SU-DHL-6 (cell line): ENCODE results near the gene DAPK1.

Experiments
- H2AFZ ChIP-seq: fragments of 200-600 bp; sonication (generic); 2 replicates; pipeline ENCODE4 v1.6.1; 2014; ENCODE audit warnings: low read depth, mild to moderate bottlenecking, moderate library complexity, mixed read lengths, antibody characterized with exemption, low read length; ENCODE audit not compliant: severe bottlenecking
- H3F3A ChIP-seq: fragments of 200-600 bp; shearing (Covaris generic); 2 replicates; pipeline ENCODE4 v1.6.0; 2016; ENCODE audit warnings: antibody characterized with exemption, mild to moderate bottlenecking; ENCODE audit not compliant: insufficient read depth
- H3K27ac ChIP-seq: fragments of 200-600 bp; sonication (generic); 2 replicates; pipeline ENCODE4 v1.5.1; 2016; ENCODE audit warnings: low read depth, mild to moderate bottlenecking, low read length, moderate library complexity, mixed read lengths
- H3K27me3 ChIP-seq: fragments of 200-600 bp; sonication (generic), shearing (Covaris generic); 2 replicates; pipeline ENCODE4 v1.6.0; 2014; ENCODE audit warnings: mild to moderate bottlenecking, low read length
- H3K36me3 ChIP-seq: fragments of 200-600 bp; sonication (generic); 2 replicates; pipeline ENCODE4 v1.6.1; 2014; ENCODE audit warnings: mild to moderate bottlenecking, low read length, mixed read lengths
- H3K4me2 ChIP-seq: fragments of 300-600, 200-600 bp; shearing (Covaris generic), sonication (generic); 2 replicates; pipeline ENCODE4 v1.6.0; 2014; ENCODE audit warnings: low read length, low read depth, mild to moderate bottlenecking; ENCODE audit not compliant: poor library complexity, severe bottlenecking
- H3K4me3 ChIP-seq: fragments of 200-600 bp; sonication (generic); 2 replicates; pipeline ENCODE4 v1.5.1; 2014; ENCODE audit warnings: antibody characterized with exemption, low read length, mild to moderate bottlenecking, mixed read lengths; ENCODE audit not compliant: insufficient read depth, poor library complexity, severe bottlenecking
- H3K79me2 ChIP-seq: fragments of 200-600 bp; sonication (generic); 2 replicates; pipeline ENCODE4 v1.6.1; 2014; ENCODE audit warnings: mild to moderate bottlenecking, low read length, moderate library complexity; ENCODE audit not compliant: insufficient read depth
- H3K9ac ChIP-seq: fragments of 200-600 bp; sonication (generic); 2 replicates; pipeline ENCODE4 v1.7.0; 2014; ENCODE audit warnings: mild to moderate bottlenecking, low read length
- H3K9me2 ChIP-seq: fragments of 200-600 bp; sonication (generic); replicated peaks from 2 replicates; pipeline ENCODE4 v1.6.1; 2014; ENCODE audit warnings: low read length; ENCODE audit not compliant: insufficient read depth
- H3K9me3 ChIP-seq: fragments of 200-600 bp; sonication (generic); 2 replicates; pipeline ENCODE4 v1.6.1; 2014; ENCODE audit warnings: low read length, mixed read lengths; ENCODE audit not compliant: insufficient read depth
- H4K20me1 ChIP-seq: fragments of 200-600 bp; sonication (generic); 2 replicates; pipeline ENCODE4 v1.6.1; 2014; ENCODE audit warnings: low read depth, mild to moderate bottlenecking, antibody characterized with exemption, low read length, moderate library complexity, mixed read lengths
- CTCF ChIP-seq: fragments of 200-600 bp; sonication (generic); IDR thresholded peaks from one replicate; pipeline ENCODE4 v1.5.1; 2017; ENCODE audit warnings: antibody characterized with exemption, mild to moderate bottlenecking, low read length, moderate library complexity; ENCODE audit not compliant: insufficient read depth, poor library complexity, severe bottlenecking
- EZH2phosphoT487 ChIP-seq: fragments of 200-600 bp; sonication (generic), shearing (Covaris generic); conservative IDR thresholded peaks from 2 replicates; pipeline ENCODE4 v1.6.1; 2018; ENCODE audit warnings: mild to moderate bottlenecking, antibody characterized with exemption, low read length, moderate library complexity, mixed read lengths

Gene DAPK1

GRCh38 chr9:87562530-87563170, 65.0 kb downstream of the DAPK1 start:
- H3K4me2 ChIP-seq: no peak overlapping the region
- no peaks in the 10 kb centered on the region for H3K79me2 ChIP-seq
- H3K4me3 ChIP-seq: no peak overlapping the region
- no peak overlapping the region for H3K9ac ChIP-seq
- no peaks in the 10 kb centered on the region for H3K9me3 ChIP-seq
- no peaks in the 10 kb centered on the region for H3K27me3 ChIP-seq
- H3F3A ChIP-seq: no peaks in the 10 kb centered on the region
- no peaks in the 10 kb centered on the region for H4K20me1 ChIP-seq
- no peak for TF ChIP-seq EZH2phosphoT487
- no peak for TF ChIP-seq CTCF
- H2AFZ ChIP-seq: no peak overlapping the region
- no peaks in the 10 kb centered on the region for H3K36me3 ChIP-seq
- H3K9me2 ChIP-seq: no peaks in the 10 kb centered on the region
- no peak overlapping the region for H3K27ac ChIP-seq

- Histone ChIP-seq H3F3A (no peaks in the 10 kb centered on the region), H3K36me3 (no peaks in the 10 kb centered on the region), H3K27ac (no peak overlapping the region), H2AFZ (no peak overlapping the region), H3K9me3 (no peaks in the 10 kb centered on the region), H3K4me2 (no peak overlapping the region), H4K20me1 (no peaks in the 10 kb centered on the region), H3K9me2 (no peaks in the 10 kb centered on the region), H3K27me3 (no peaks in the 10 kb centered on the region), H3K9ac (no peak overlapping the region), H3K79me2 (no peaks in the 10 kb centered on the region), H3K4me3 (no peak overlapping the region)
- TF ChIP-seq EZH2phosphoT487: no peak
- no peak for TF ChIP-seq CTCF
Measured at GRCh38 chr9:87564111-87564510, 66.4 kb downstream of the DAPK1 start.

- no peaks in the 10 kb centered on the region for H4K20me1 ChIP-seq
- H3K79me2 ChIP-seq: no peaks in the 10 kb centered on the region
- no peak overlapping the region for H3K27ac ChIP-seq
- no peak overlapping the region for H2AFZ ChIP-seq
- H3K36me3 ChIP-seq: no peaks in the 10 kb centered on the region
- H3F3A ChIP-seq: no peaks in the 10 kb centered on the region
- no peak for TF ChIP-seq EZH2phosphoT487
- TF ChIP-seq CTCF: no peak
- no peaks in the 10 kb centered on the region for H3K27me3 ChIP-seq
- H3K4me3 ChIP-seq: no peak overlapping the region
- no peak overlapping the region for H3K4me2 ChIP-seq
- H3K9ac ChIP-seq: no peak overlapping the region
- H3K9me3 ChIP-seq: no peaks in the 10 kb centered on the region
- no peaks in the 10 kb centered on the region for H3K9me2 ChIP-seq
Measured at GRCh38 chr9:87564791-87565241, 67.1 kb downstream of the DAPK1 start.
